HG03469 (cell line): ENCODE data around the gene CFAP57.

ENCODE experiments used
- ATAC-seq: cut with Tn5 transposase; IDR thresholded peaks from one replicate; pipeline ENCODE4 v1.9.1; 2021; ENCODE audit warnings: mild to moderate bottlenecking, moderate library complexity, moderate number of reproducible peaks; ENCODE audit not compliant: unreplicated experiment

CFAP57 gene

DNA sequence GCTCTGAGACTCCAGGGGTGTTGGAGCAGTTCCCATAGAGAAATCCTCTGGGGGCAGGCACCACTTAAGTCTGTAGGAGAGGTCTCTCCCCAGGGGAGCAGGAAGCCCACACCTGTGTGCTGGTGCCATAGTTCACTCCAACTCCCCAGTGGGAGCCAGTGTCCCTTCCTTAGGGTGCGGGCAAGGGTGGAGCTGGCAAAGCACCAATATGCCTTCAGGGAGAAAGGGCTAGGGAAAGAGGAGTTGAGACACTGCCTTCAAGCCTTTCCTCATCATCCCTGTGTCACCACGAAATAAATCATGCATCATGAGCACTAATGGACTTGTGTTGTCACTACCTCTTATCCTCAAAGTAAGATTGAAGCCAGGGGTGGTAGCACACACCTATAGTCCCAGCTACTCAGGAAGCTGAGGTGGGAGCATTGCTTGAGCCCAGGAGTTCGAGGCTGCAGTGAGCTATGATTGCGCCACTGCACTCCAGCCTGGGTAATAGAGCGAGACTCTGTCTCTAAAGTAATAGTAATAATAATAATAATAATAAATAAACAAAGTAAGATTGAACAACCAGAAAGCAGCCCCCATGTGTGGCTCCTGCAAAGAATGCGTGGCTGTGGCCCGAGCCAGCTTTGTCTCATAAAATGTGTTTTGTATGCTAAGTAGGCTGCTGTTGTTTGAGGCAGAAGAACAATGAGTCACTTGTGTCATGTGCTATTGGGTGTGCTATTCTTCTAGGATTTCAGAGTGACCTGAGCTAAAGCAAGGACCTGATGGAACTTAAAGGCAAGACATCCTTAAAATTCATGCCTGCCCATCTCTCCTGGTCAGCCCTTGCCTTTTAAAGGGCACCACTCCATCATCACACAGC, 122.0 kb downstream of the CFAP57 start:
- no peak for ATAC-seq

DNA sequence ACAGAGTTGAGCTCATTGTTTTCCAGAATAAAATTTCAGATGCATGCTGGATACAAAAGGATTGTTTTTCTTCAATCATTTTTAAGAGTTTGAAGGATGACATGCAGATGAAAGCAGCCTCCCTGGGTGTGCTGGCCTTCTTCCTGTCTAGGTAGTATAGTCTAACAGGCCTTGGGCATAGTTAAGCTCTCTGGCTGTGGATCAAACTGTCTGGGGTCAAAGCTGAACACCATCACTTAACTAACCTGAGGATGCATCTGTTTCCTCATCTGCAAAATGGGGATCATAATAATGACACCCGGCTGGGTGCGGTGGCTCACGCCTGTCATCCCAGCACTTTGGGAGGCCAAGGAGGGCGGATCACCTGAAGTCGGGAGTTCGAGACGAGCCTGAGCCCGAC, 122.6 kb downstream of the CFAP57 start:
- ATAC-seq: no peak

DNA sequence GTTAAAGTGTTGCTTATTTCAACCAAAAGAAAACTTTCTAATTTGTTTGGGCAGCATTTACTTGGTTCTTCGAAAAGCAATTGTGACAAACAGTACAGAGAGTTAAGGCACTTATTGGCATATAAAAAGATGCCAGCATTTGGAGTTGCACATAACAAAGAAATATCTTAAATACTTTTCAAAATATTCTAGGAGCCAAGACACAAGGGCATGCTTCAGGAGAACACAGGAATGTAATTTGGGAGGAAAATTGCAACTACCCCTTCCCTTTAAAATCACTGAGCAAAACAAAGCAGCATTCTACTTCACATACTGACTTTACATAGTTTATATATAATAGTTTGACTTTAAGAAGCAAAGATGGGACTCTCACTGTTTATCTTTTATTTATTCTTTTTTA, 124.1 kb downstream of the CFAP57 start:
- ATAC-seq: no peak

DNA sequence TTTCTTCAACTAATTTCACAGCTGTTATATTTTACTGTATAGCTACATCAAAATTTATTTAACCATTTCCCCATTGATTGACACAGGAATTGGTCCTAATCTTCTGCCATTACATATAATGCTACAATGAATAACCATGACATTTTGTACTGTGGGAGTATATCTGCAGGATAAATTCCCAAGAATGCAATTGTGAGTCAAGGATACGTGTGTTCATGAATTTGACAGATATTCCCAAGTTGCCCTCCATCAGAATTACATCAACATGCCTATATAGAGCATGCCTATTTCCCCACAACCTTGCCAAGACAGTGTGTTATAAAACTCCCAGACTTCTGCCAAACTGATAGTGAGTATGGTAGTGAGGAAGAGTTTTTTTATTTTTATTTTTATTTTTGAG, 125.9 kb downstream of the CFAP57 start:
- ATAC-seq: no peak

DNA sequence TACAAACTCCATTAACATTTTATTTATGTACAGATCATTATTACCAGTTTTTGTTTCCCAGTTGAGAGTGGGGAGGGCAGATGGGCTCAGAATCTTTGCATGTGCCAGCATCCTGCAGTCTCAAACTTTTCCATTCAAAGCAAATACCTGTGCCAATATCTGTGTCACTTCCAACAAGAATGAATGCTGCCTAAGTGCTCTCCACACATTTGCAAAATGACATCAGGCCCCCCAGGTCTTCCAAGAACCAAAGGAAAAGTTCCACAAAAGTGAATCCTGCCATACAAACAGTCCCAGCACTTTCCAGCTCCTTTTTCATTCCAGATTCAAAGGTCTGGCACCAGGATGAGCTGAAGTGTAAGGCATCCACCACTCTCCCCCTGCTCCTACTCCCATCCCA, 127.0 kb downstream of the CFAP57 start:
- no peak for ATAC-seq

DNA sequence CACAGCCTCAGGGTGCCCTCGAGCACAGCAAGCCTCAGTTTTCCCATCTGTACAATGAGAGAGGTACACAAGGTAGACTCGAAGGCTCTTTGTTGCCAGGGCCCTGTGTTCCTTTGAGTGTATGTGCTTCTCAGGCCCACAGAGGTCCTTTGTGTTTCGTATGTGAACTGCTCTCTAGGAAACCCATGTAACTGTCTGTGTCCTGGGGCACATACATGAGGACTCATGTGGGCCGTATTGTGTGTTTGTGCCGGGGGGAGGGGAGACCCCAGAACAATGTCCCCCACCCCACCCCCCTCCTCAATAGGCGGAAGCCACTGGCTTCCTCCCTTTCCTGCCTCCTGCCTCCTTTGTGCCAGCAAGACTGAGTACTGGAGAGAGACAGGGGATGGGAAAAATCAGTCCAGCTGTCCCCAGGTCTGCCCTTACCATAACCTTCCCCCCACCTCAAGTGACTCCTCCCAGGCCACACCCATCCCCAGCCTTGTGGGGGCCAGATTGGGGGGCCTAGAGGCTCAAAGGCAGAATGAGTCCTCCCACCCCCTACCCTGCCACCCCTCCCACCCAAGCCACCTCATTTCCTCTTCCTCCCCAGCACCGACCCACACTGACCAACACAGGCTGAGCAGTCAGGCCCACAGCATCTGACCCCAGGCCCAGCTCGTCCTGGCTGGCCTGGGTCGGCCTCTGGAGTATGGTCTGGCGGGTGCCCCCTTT, 128.4 kb downstream of the CFAP57 start, which contains the start of gene TIE1:
Gene TIE1, plus strand, starts transcription at position 605 of the 717 bp plus-strand sequence. Its CDS starts 90 bp downstream, at position 695.
- ATAC-seq: no peak

DNA sequence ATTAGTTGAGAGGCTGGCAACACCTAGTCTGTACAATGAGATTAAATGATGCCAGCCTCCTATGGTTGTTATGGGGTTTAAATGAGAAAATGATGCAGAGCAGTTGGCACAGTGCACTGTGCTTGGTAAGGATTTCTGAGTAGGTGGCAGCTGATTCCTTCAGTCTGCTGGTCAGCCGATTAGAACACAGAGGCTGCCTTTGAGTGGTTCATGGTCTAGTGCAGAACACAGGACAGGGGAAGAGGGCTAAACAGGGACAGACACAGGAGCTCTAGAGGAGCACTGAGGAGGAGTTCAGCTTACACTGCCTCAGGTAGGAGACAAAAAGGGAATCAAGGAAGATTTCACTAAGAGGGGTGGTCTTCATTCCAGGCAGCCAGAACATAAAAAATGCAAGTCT, 130.1 kb downstream of the CFAP57 start:
- no peak for ATAC-seq

DNA sequence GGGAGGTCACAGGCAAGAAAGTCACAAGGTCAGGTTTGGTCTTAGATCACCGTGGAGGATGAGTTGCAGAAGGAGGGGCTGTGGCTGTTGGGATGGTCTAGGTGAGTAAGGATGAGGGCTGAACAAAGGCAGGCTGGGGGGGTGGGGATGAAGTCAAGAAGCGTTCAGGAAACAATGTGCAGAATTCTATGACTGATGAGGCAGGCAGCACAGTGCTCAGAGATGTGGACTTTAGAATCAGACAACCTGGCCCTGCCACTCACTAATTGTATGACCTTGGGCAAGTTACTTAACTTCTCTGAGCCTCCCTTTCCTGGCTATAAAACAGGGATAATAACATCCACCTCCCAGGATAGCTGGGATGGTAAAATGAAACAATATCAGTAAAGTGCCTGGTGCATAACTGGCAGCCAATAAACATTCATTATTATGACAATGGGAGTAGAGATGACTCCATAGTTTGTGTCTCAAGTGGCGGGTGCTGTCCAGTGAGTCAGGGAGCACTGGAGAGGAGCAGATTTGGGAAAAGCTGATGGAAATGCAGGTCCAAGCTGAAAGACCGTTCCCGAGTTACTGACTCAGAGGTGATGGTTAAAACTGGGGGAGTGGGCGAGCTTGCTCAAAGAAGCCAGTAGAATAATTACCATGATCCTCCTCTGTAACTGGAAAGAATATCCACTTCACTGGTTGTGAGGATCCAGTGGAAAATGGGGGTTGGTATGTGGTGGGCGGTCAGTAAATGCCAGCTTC, 130.8 kb downstream of the CFAP57 start:
- ATAC-seq: no peak

DNA sequence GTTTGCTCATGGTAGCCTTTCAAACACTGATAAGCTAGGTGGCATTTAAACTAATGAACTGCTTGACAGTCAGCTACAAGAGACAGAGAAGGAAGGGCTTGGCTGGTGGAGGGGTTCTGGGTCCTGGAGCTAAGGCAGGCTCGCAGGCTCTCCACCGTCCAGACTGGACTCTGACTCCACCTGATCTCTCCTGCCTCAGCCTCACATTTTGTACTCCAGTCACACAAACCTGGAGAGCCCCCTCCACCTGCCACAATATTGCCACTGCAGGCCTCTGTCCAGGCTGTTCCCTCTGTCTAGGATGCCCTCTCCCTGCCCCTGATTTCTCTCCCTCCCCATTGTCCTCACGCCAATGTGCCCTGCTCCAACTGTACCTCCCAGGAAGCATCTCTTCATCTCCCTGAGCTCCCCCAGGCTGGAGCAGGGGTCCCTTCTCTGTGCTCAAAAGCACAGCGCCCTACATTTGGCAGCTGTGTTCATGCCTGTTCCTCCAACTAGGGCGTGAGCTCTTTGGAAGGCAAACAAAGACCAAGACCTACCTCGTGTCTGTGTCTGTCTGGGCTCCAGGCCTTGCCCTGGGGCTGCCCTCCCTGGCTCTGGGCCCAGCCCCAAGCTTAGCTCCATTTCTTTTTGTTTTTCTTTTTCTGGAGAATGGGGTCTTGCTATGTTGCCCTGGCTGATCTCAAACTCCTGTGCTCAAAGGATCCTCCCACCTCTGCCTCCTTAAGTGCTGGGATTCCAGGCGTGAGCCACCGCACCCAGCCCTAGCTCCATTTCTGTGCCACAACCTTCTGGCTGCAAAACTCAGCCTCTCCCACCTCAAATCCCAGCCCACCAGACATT, 131.6 kb downstream of the CFAP57 start:
- no peak for ATAC-seq
